Measurements from ENCODE around the gene BCAS3. TPM values are rescaled to one million over a fixed set of nuclear protein-coding genes. Genes with fewer than 3 reads are reported as not detected.

The BCAS3 gene
- total RNA-seq, 4 donors from 2014 or later: 41.0 to 81.4 (median 45.6) TPM

DNA sequence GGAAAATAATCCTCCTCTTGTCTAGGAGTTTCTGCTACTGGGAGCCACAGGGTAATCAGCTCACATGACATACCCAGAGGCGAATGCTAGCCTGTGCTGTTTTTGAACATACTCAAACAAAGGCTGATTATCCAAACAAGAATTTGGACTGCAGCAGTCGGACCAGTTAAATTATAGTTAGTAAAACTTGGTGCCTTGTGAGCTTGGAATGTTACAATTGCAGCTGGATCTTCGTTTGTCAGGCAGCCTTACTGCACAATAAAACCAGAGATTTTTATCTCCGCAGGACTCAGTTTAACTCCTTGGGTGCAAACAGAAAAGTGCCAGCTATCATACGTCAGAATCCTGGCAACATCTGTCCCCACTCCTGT, 558.2 kb downstream of the BCAS3 start:
- TF ChIP-seq, protein P1, sequence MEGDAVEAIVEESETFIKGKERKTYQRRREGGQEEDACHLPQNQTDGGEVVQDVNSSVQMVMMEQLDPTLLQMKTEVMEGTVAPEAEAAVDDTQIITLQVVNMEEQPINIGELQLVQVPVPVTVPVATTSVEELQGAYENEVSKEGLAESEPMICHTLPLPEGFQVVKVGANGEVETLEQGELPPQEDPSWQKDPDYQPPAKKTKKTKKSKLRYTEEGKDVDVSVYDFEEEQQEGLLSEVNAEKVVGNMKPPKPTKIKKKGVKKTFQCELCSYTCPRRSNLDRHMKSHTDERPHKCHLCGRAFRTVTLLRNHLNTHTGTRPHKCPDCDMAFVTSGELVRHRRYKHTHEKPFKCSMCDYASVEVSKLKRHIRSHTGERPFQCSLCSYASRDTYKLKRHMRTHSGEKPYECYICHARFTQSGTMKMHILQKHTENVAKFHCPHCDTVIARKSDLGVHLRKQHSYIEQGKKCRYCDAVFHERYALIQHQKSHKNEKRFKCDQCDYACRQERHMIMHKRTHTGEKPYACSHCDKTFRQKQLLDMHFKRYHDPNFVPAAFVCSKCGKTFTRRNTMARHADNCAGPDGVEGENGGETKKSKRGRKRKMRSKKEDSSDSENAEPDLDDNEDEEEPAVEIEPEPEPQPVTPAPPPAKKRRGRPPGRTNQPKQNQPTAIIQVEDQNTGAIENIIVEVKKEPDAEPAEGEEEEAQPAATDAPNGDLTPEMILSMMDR (IDR thresholded peaks at IDR 0.05): no peak
- TF ChIP-seq POLR2AphosphoS5 (IDR thresholded peaks at IDR 0.05): no peak
- no peak for TF ChIP-seq EP300 (IDR thresholded peaks at IDR 0.05)
- no peak for TF ChIP-seq POLR2A (IDR thresholded peaks at IDR 0.05)
- no peak overlapping the region for H3K4me3 ChIP-seq
- H3K27ac ChIP-seq: no peak overlapping the region
- no peaks in the 10 kb centered on the region for H3K27me3 ChIP-seq
- WGBS: 49% methylated on average over 5 of the region's 5 CpGs
- H3K36me3 ChIP-seq: no peaks in the 10 kb centered on the region
- DNase-seq (ENCODE audit: low spot score in 2 of 2): no peak
- peaks cover 14% of the 10 kb centered on the region for H3K4me1 ChIP-seq
- H3K9me3 ChIP-seq: no peaks in the 10 kb centered on the region

DNA sequence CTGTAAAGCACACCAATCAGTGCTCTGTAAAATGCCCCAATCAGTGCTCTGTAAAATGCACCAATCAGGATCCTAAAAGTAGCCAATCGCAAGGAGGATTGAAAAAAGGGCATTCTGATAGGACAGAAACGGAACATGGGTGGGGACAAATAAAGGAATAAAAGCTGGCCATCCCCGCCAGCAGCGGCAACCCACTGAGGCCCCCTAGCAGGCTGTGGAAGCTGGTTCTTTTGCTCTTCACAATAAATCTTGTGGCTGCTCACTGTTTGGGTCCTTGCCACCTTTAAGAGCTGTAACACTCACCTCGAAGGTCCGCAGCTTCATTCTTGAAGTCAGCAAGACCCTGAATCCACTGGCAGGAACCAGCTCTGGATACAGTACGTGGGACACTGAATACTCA, 559.6 kb downstream of the BCAS3 start:
- H3K9me3 ChIP-seq: no peaks in the 10 kb centered on the region
- TF ChIP-seq POLR2A (IDR thresholded peaks at IDR 0.05) (no peak), POLR2AphosphoS5 (IDR thresholded peaks at IDR 0.05) (no peak), EP300 (IDR thresholded peaks at IDR 0.05) (no peak)
- TF ChIP-seq, protein P1 (IDR thresholded peaks at IDR 0.05): no peak
- no peak overlapping the region for H3K27ac ChIP-seq
- WGBS: 97% methylated on average over 7 of the region's 7 CpGs
- no peaks in the 10 kb centered on the region for H3K27me3 ChIP-seq
- H3K4me1 ChIP-seq: peaks cover 14% of the 10 kb centered on the region
- DNase-seq (ENCODE audit: low spot score in 2 of 2): no peak
- H3K36me3 ChIP-seq: no peaks in the 10 kb centered on the region
- no peak overlapping the region for H3K4me3 ChIP-seq

DNA sequence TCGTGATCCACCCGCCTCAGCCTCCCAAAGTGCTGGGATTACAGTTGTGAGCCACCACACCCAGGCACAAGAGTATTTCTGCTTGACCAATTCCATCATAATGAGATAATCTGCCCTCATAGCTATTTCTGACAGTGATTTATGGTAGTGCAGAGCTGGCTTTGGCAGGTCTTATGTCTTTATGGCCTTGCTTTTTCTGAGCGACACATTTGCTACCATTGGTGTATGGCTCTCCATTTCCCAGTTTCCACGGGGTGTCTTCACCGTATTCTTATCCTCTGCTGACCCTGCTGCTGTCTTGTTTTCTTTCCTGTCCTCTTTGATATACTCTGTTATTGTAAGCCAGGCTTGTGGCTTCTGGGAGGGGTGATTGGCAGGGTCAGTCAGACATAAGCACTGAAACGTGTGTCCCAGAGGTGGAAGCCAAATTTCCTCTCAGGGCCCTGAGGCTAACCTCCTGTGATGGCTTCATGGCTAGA, 560.8 kb downstream of the BCAS3 start:
- no peaks in the 10 kb centered on the region for H3K36me3 ChIP-seq
- TF ChIP-seq EP300 (IDR thresholded peaks at IDR 0.05) (no peak), POLR2AphosphoS5 (IDR thresholded peaks at IDR 0.05) (no peak), POLR2A (IDR thresholded peaks at IDR 0.05) (no peak)
- TF ChIP-seq, protein P1 (IDR thresholded peaks at IDR 0.05): no peak
- H3K27ac ChIP-seq: no peak overlapping the region
- H3K9me3 ChIP-seq: no peaks in the 10 kb centered on the region
- no peak for DNase-seq (ENCODE audit: low spot score in 2 of 2)
- H3K27me3 ChIP-seq: no peaks in the 10 kb centered on the region
- WGBS: 70% methylated on average over 6 of the region's 6 CpGs
- H3K4me1 ChIP-seq: peaks cover 14% of the 10 kb centered on the region
- no peak overlapping the region for H3K4me3 ChIP-seq

DNA sequence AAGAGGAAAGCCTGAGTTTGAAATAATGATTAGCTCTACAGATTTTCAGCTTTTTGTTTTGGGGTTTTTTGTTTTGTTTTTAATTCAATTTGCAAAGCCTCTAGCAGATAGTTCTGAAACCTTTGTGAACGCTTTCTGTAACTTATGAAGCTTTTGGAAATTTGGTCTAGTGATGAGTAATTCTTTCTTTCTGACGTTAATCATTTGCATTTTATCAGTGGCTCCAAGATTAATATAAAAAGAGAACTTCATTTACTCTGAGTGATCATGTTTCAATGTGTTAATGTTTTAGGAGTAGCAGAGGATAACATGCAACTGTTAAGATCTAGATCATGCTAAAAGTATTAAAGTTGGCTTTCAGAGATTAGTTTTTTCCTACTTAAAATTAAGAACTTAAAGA, 561.7 kb downstream of the BCAS3 start:
- Histone ChIP-seq H3K27ac (no peak overlapping the region), H3K36me3 (no peaks in the 10 kb centered on the region), H3K27me3 (no peaks in the 10 kb centered on the region), H3K4me1 (peaks cover 14% of the 10 kb centered on the region), H3K4me3 (no peak overlapping the region), H3K9me3 (no peaks in the 10 kb centered on the region)
- no peak for DNase-seq (ENCODE audit: low spot score in 2 of 2)
- 36% methylated on average over 2 of the region's 2 CpGs for WGBS
- TF ChIP-seq POLR2A (IDR thresholded peaks at IDR 0.05): no peak
- TF ChIP-seq POLR2AphosphoS5 (IDR thresholded peaks at IDR 0.05): no peak
- TF ChIP-seq, protein P1 (IDR thresholded peaks at IDR 0.05): no peak
- TF ChIP-seq EP300 (IDR thresholded peaks at IDR 0.05): no peak

DNA sequence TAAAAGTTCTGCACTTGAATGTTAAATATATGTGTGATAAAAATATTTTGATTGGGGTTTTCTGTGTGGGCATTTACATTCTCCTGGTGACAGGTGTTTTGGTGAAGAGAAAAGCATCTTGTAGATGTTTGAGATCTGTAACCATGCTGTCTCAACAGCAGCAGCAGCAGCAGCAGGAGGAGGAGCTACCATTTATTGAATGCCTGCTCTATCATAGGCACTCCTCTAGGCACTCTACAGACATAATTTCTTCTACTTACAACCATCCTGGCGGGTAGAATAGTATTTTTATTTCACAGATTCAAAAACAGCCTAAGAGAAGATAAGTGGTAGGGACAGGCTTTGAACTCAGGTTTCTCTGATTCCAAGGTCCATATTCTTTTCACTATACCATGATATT, 562.3 kb downstream of the BCAS3 start:
- no peak for DNase-seq (ENCODE audit: low spot score in 2 of 2)
- no peaks in the 10 kb centered on the region for H3K9me3 ChIP-seq
- no peak overlapping the region for H3K4me3 ChIP-seq
- 83% methylated on average over 1 of the region's 1 CpG for WGBS
- no peaks in the 10 kb centered on the region for H3K36me3 ChIP-seq
- H3K27ac ChIP-seq: no peak overlapping the region
- TF ChIP-seq POLR2AphosphoS5 (IDR thresholded peaks at IDR 0.05) (no peak), EP300 (IDR thresholded peaks at IDR 0.05) (no peak), POLR2A (IDR thresholded peaks at IDR 0.05) (no peak)
- TF ChIP-seq, protein P1 (IDR thresholded peaks at IDR 0.05): no peak
- peaks cover 14% of the 10 kb centered on the region for H3K4me1 ChIP-seq
- H3K27me3 ChIP-seq: no peaks in the 10 kb centered on the region
